ENCODE measurements around the gene TMEM86B. TPM values are rescaled to one million over a fixed set of nuclear protein-coding genes. Genes with fewer than 3 reads are reported as not detected.
A peak's percentile ranks its signal among the peaks of the same experiment; 100 is the strongest.

The TMEM86B gene, protein sequence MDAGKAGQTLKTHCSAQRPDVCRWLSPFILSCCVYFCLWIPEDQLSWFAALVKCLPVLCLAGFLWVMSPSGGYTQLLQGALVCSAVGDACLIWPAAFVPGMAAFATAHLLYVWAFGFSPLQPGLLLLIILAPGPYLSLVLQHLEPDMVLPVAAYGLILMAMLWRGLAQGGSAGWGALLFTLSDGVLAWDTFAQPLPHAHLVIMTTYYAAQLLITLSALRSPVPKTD
- total RNA-seq = 1 to 10 TPM in 3 of 4 donors, not detected in 1; 1.1 to 3.6 (median 2.2) TPM

- no peaks in the 10 kb centered on the region for H3K4me1 ChIP-seq
- no peak within 1 kb of the TSS for H3K4me3 ChIP-seq
- no peak for TF ChIP-seq POLR2A (IDR thresholded peaks at IDR 0.05)
- TF ChIP-seq, protein P1, sequence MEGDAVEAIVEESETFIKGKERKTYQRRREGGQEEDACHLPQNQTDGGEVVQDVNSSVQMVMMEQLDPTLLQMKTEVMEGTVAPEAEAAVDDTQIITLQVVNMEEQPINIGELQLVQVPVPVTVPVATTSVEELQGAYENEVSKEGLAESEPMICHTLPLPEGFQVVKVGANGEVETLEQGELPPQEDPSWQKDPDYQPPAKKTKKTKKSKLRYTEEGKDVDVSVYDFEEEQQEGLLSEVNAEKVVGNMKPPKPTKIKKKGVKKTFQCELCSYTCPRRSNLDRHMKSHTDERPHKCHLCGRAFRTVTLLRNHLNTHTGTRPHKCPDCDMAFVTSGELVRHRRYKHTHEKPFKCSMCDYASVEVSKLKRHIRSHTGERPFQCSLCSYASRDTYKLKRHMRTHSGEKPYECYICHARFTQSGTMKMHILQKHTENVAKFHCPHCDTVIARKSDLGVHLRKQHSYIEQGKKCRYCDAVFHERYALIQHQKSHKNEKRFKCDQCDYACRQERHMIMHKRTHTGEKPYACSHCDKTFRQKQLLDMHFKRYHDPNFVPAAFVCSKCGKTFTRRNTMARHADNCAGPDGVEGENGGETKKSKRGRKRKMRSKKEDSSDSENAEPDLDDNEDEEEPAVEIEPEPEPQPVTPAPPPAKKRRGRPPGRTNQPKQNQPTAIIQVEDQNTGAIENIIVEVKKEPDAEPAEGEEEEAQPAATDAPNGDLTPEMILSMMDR (IDR thresholded peaks at IDR 0.05) = no peak
- intact Hi-C loops (cut with DNase I) = no loop called here
- H3K27ac ChIP-seq = no peak within 1 kb of the TSS
- no peaks in the 10 kb centered on the region for H3K9me3 ChIP-seq
- no peaks in the 10 kb centered on the region for H3K27me3 ChIP-seq
- DNase-seq = no peak
- WGBS, 2 donors = 73% methylated on average over 3 of the region's 12 CpGs; no CpG with 5 or more reads in 1 of the 2 donors
- H3K36me3 ChIP-seq = peaks cover 33 to 78% (median 37%) of the 10 kb centered on the region in 3 donors
Observed at GRCh38 chr19:55228403-55229031, at the start of gene TMEM86B. TSS of gene TMEM86B (minus strand) at chr19:55228763. CDS start at chr19:55228741, 22 bp downstream.

DNA sequence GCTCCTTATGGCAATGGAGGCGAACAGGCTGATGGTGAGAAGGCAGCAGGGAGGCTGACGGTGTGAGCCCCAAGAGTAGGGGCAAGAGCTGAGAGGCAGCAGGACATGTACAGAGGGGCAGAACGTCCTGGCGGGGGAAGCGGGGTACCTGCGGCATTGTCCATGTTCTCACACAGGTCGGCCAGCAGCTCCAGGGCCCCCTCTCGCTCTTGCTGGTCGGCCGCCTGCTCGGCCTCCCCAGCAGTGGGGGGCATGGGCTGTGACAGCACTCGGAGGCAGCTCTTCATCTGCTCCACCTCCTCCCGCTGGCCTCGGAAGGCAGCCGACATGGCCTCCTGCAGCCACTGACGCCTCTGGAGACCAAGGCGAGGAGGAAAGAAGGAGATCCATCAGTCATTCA, 48.9 kb upstream of the TMEM86B start:
- peak overlapping the region in 1 of 4 donors; percentile 23 for H3K27ac ChIP-seq
- no peaks in the 10 kb centered on the region for H3K27me3 ChIP-seq
- no peaks in the 10 kb centered on the region for H3K9me3 ChIP-seq
- no peak overlapping the region for H3K4me3 ChIP-seq
- H3K36me3 ChIP-seq = peaks cover 4 to 58% (median 23%) of the 10 kb centered on the region in 3 donors
- no peak for TF ChIP-seq POLR2A (IDR thresholded peaks at IDR 0.05)
- TF ChIP-seq, protein P1 (IDR thresholded peaks at IDR 0.05) = no peak
- no peak for DNase-seq
- intact Hi-C loops (cut with DNase I) = no loop called here
- H3K4me1 ChIP-seq = peaks cover 15 to 32% (median 15%) of the 10 kb centered on the region in 3 donors
- WGBS, 2 donors = 95 to 96% methylated on average over 7 to 13 of the region's 17 CpGs

- DNase-seq = no peak
- Histone ChIP-seq H3K4me3 (no peak overlapping the region), H3K4me1 (peaks cover 15 to 32% (median 15%) of the 10 kb centered on the region in 3 donors), H3K9me3 (no peaks in the 10 kb centered on the region), H3K27me3 (no peaks in the 10 kb centered on the region), H3K27ac (peak overlapping the region in 1 of 4 donors; percentile 23), H3K36me3 (peaks cover 4 to 64% (median 23%) of the 10 kb centered on the region in 3 donors)
- intact Hi-C loops (cut with DNase I) = no loop called here
- TF ChIP-seq, protein P1 (IDR thresholded peaks at IDR 0.05) = no peak
- no peak for TF ChIP-seq POLR2A (IDR thresholded peaks at IDR 0.05)
- 82 to 88% methylated on average over 10 of the region's 15 CpGs for WGBS, 2 donors
Observed at GRCh38 chr19:55276720-55277430, 48.3 kb upstream of the TMEM86B start.

GRCh38 chr19:55275851-55276719, 47.5 kb upstream of the TMEM86B start:
- DNase-seq = no peak
- Histone ChIP-seq H3K4me1 (peaks cover 15 to 30% (median 15%) of the 10 kb centered on the region in 3 donors), H3K36me3 (peaks cover 4 to 71% (median 23%) of the 10 kb centered on the region in 3 donors), H3K27me3 (no peaks in the 10 kb centered on the region), H3K27ac (peak overlapping the region in 1 of 4 donors; percentile 17), H3K9me3 (no peaks in the 10 kb centered on the region), H3K4me3 (no peak overlapping the region)
- TF ChIP-seq, protein P1 (IDR thresholded peaks at IDR 0.05) = no peak
- TF ChIP-seq POLR2A (IDR thresholded peaks at IDR 0.05) = no peak
- intact Hi-C loops (cut with DNase I) = no loop called here
- WGBS, 2 donors = 72 to 77% methylated on average over 17 of the region's 17 CpGs
